HEK293 (cell line): ENCODE data around the gene GABBR2.

Experiments
- CTCF ChIP-seq: fragments of 450-650 bp; formaldehyde crosslinking; IDR thresholded peaks from 2 replicates; pipeline ENCODE4 v1.5.1; 2016; ENCODE audit warnings: missing biosample characterization, missing genetic modification characterization
- KLF7 ChIP-seq: fragments of 450-650 bp; formaldehyde crosslinking; IDR thresholded peaks from 2 replicates; pipeline ENCODE4 v1.5.1; 2016; ENCODE audit warnings: missing biosample characterization, missing genetic modification characterization, borderline replicate concordance
- REST ChIP-seq: fragments of 450-650 bp; formaldehyde crosslinking; IDR thresholded peaks from 2 replicates; pipeline ENCODE4 v1.5.1; 2016; ENCODE audit warnings: missing biosample characterization, missing genetic modification characterization
- ZNF776 ChIP-seq: fragments of 450-650 bp; formaldehyde crosslinking; IDR thresholded peaks from 2 replicates; pipeline ENCODE4 v1.5.0; 2017; ENCODE audit warnings: missing biosample characterization, missing genetic modification characterization, borderline replicate concordance

- no peak for TF ChIP-seq KLF7 (tag by site-specific recombination)
- no peak for TF ChIP-seq ZNF776 (tag by site-specific recombination)
- no peak for TF ChIP-seq REST (tag by site-specific recombination)
- TF ChIP-seq CTCF (tag by site-specific recombination) = no peak
These were observed 48.2 kb downstream of the GABBR2 start for GRCh38 chr9:98660541-98660940.
